ENCODE measurements around the gene LEP.
"Not testable (repeated sequence)": the region's sequence is repeated elsewhere in the genome, so short reads cannot be mapped to it uniquely, and the experiment has no call there.

LEP gene

GRCh38 chr7:128211626-128212025, 29.5 kb upstream of the LEP start:
- no peak for DNase-seq

- DNase-seq = no peak
Observed at GRCh38 chr7:128214463-128214862, 26.6 kb upstream of the LEP start.

GRCh38 chr7:128215281-128215680, 25.8 kb upstream of the LEP start:
- no peak for DNase-seq

GRCh38 chr7:128215739-128216138, 25.3 kb upstream of the LEP start:
- DNase-seq = no peak

- DNase-seq = no peak
Observed at GRCh38 chr7:128217030-128217805, 23.9 kb upstream of the LEP start.

- DNase-seq = no peak
Observed at GRCh38 chr7:128217967-128218652, 23.0 kb upstream of the LEP start.

- no peak for DNase-seq
Observed at GRCh38 chr7:128219636-128220035, 21.4 kb upstream of the LEP start.

- DNase-seq = no peak
Observed at GRCh38 chr7:128221929-128222403, 19.1 kb upstream of the LEP start.

GRCh38 chr7:128226132-128226980, 14.7 kb upstream of the LEP start:
- no peak for DNase-seq

- DNase-seq = no peak
Observed at GRCh38 chr7:128227271-128227670, 13.8 kb upstream of the LEP start.

- DNase-seq = no peak
Observed at GRCh38 chr7:128231021-128231420, 10.1 kb upstream of the LEP start.

GRCh38 chr7:128231677-128232076, 9.4 kb upstream of the LEP start:
- no peak for DNase-seq

GRCh38 chr7:128233471-128233870, 7.6 kb upstream of the LEP start:
- no peak for DNase-seq

- no peak for DNase-seq
Observed at GRCh38 chr7:128234476-128235026, 6.5 kb upstream of the LEP start.

- no peak for DNase-seq
Observed at GRCh38 chr7:128235471-128235870, 5.6 kb upstream of the LEP start.

GRCh38 chr7:128236924-128237586, 4.0 kb upstream of the LEP start:
- DNase-seq = no peak

GRCh38 chr7:128239146-128239545, 1.9 kb upstream of the LEP start:
- not testable (repeated sequence) for DNase-seq

- no peak for DNase-seq
Observed at GRCh38 chr7:128242661-128243060, 1.6 kb downstream of the LEP start.

- DNase-seq = no peak
Observed at GRCh38 chr7:128243273-128243672, 2.2 kb downstream of the LEP start.

GRCh38 chr7:128244861-128245260, 3.8 kb downstream of the LEP start:
- DNase-seq = no peak

GRCh38 chr7:128247108-128247507, 6.0 kb downstream of the LEP start:
- DNase-seq = no peak

GRCh38 chr7:128247640-128248194, 6.6 kb downstream of the LEP start:
- DNase-seq = no peak

Measured in stimulated activated CD4-positive, alpha-beta T cell treated with anti-CD3 and anti-CD28 coated beads, Interleukin-4, amount 100 ng/mL, for 24 hours (primary cell).